ENCODE results near the gene GLP1R.
"Not testable (repeated sequence)": the region's sequence is repeated elsewhere in the genome, so short reads cannot be mapped to it uniquely, and the experiment has no call there.

GLP1R gene

GRCh38 chr6:39130691-39131090, 82.1 kb downstream of the GLP1R start:
- peak in 1 of 2 donors; percentile 33 for DNase-seq (ENCODE audit: low read depth in 2 of 2)

GRCh38 chr6:39134761-39135160, 86.2 kb downstream of the GLP1R start:
- not testable (repeated sequence) for DNase-seq (ENCODE audit: low read depth in 2 of 2); H3K4me3 ChIP-seq (replicated peaks in 1 of 2; ENCODE audit: low read depth in 2 of 2, low read length in 2 of 2)

More at GRCh38 chr6:39130691-39131090, 82.1 kb downstream of the GLP1R start:
- H3K4me3 ChIP-seq (replicated peaks in 1 of 2; ENCODE audit: low read depth in 2 of 2, low read length in 2 of 2), result no peak overlapping the region
- TF ChIP-seq, protein P1, sequence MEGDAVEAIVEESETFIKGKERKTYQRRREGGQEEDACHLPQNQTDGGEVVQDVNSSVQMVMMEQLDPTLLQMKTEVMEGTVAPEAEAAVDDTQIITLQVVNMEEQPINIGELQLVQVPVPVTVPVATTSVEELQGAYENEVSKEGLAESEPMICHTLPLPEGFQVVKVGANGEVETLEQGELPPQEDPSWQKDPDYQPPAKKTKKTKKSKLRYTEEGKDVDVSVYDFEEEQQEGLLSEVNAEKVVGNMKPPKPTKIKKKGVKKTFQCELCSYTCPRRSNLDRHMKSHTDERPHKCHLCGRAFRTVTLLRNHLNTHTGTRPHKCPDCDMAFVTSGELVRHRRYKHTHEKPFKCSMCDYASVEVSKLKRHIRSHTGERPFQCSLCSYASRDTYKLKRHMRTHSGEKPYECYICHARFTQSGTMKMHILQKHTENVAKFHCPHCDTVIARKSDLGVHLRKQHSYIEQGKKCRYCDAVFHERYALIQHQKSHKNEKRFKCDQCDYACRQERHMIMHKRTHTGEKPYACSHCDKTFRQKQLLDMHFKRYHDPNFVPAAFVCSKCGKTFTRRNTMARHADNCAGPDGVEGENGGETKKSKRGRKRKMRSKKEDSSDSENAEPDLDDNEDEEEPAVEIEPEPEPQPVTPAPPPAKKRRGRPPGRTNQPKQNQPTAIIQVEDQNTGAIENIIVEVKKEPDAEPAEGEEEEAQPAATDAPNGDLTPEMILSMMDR (IDR thresholded peaks at IDR 0.05; ENCODE audit: low read depth, low read length), result no peak

DNA sequence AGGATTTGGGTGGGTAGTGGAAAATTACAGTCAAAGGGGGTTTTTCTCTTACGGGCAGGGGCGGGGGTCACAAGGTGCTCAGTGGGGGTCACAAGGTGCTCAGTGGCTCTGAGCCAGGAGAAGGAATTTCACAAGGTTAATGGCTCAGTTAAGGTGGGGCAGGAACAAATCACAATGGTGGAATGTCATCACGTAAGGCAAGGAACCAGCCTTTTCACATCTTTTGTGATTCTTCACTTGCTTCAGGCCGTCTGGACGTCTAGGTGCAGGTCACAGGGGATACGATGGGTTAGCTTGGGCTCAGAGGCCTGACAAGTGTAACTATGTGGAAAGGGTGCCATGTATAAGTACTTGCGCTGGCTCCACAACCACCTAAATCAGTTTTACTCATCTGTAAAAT, 87.6 kb downstream of the GLP1R start:
- not testable (repeated sequence) for DNase-seq (ENCODE audit: low read depth in 2 of 2); H3K4me3 ChIP-seq (replicated peaks in 1 of 2; ENCODE audit: low read depth in 2 of 2, low read length in 2 of 2)

DNA sequence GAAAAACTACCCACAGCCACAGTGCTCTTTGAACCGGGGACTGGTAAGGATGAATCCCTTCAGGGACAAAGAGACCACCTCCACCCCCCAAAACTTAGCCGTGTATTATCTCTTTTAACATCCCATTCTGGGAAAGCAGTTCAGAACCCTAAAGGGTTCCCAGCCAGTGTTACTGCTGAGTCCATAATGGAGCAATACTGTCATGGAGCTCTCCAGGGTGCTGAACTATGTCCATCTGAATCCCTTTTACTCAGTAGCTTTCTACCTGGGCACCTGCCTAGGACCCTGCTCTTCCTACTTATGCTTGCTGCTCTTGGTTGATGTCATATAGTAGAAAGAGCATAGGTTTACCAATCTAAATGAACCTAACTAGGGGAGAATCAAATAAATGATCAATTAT, 88.7 kb downstream of the GLP1R start:
- peak; percentile 43 for DNase-seq (ENCODE audit: low read depth in 2 of 2)
- TF ChIP-seq, protein P1 (IDR thresholded peaks at IDR 0.05; ENCODE audit: low read depth, low read length), result no peak
- H3K4me3 ChIP-seq (replicated peaks in 1 of 2; ENCODE audit: low read depth in 2 of 2, low read length in 2 of 2), result no peak overlapping the region
